Measurements from ENCODE around the gene VAV2. TPM values are rescaled to one million over a fixed set of nuclear protein-coding genes. Genes with fewer than 3 reads are reported as not detected.

Gene VAV2
- total RNA-seq, 2 experiments from 2014 or later, result 11.0 to 27.8 TPM

- no peak for DNase-seq (ENCODE audit: low spot score)
- no peak overlapping the region for H3K4me2 ChIP-seq (ENCODE audit: low read length)
- no peaks in the 10 kb centered on the region for H4K20me1 ChIP-seq (ENCODE audit: insufficient read depth, low read length)
- H3K36me3 ChIP-seq (ENCODE audit: insufficient read depth, low read length), result peaks cover 18% of the 10 kb centered on the region; the same call in 1 of the 2 replicates
- no peak overlapping the region for H2AFZ ChIP-seq (ENCODE audit: low read length)
- H3K9me3 ChIP-seq (ENCODE audit: low read length), result no peaks in the 10 kb centered on the region
- ChIA-PET CTCF (ENCODE audit: unreplicated experiment) (no interaction called here), POLR2A (no interaction called here)
- no peak overlapping the region for H3K4me3 ChIP-seq (ENCODE audit: low read depth, low read length, poor library complexity, severe bottlenecking)
- intact Hi-C loops (cut with micrococcal nuclease; ENCODE audit: unreplicated experiment), result loop anchor here (5.0 kb wide), 2 partner anchors 39 to 109 kb away; partner anchors contain the start of genes BRD3 and WDR5
- H3K9me2 ChIP-seq (ENCODE audit: insufficient read depth, low read length), result no peaks in the 10 kb centered on the region
- no peak for TF ChIP-seq CTCF (conservative IDR thresholded peaks at IDR 0.05; ENCODE audit: low read length)
- TF ChIP-seq EZH2phosphoT487 (IDR thresholded peaks at IDR 0.05; ENCODE audit: borderline replicate concordance, low read depth, low read length), result no peak
- peaks cover 12% of the 10 kb centered on the region for H3K4me1 ChIP-seq (ENCODE audit: insufficient read depth, low read length, poor library complexity, severe bottlenecking)
- H3K27ac ChIP-seq (ENCODE audit: low read depth, low read length, poor library complexity, severe bottlenecking), result no peak overlapping the region
- H3K79me2 ChIP-seq (ENCODE audit: insufficient read depth, low read depth, low read length), result no peaks in the 10 kb centered on the region
- no TSS peak for BruUV-seq (replicated peaks)
These were observed 36.6 kb upstream of the VAV2 start for GRCh38 chr9:134028575-134029247.

GRCh38 chr9:134028076-134028475 lies 36.0 kb upstream of the VAV2 start:
- CTCF ChIA-PET (ENCODE audit: unreplicated experiment), result no interaction called here
- Histone ChIP-seq H3K9me3 (ENCODE audit: low read length) (no peaks in the 10 kb centered on the region), H3K4me3 (ENCODE audit: low read depth, low read length, poor library complexity, severe bottlenecking) (no peak overlapping the region), H4K20me1 (ENCODE audit: insufficient read depth, low read length) (no peaks in the 10 kb centered on the region), H3K9me2 (ENCODE audit: insufficient read depth, low read length) (no peaks in the 10 kb centered on the region), H3K79me2 (ENCODE audit: insufficient read depth, low read depth, low read length) (no peaks in the 10 kb centered on the region), H2AFZ (ENCODE audit: low read length) (no peak overlapping the region), H3K4me1 (ENCODE audit: insufficient read depth, low read length, poor library complexity, severe bottlenecking) (peaks cover 12% of the 10 kb centered on the region), H3K36me3 (ENCODE audit: insufficient read depth, low read length) (peaks cover 16% of the 10 kb centered on the region; the same call in 1 of the 2 replicates), H3K27ac (ENCODE audit: low read depth, low read length, poor library complexity, severe bottlenecking) (no peak overlapping the region), H3K4me2 (ENCODE audit: low read length) (no peak overlapping the region)
- BruUV-seq (replicated peaks), result no TSS peak
- no peak for DNase-seq (ENCODE audit: low spot score)
- intact Hi-C loops (cut with micrococcal nuclease; ENCODE audit: unreplicated experiment), result loop anchor here (5.0 kb wide), 2 partner anchors 39 to 109 kb away; partner anchors contain the start of genes BRD3 and WDR5
- POLR2A ChIA-PET, result interaction anchor here (0.6 kb wide), 1 partner anchor 32 kb away, joined by 6 read pairs; no protein-coding TSS in a partner anchor
- TF ChIP-seq EZH2phosphoT487 (IDR thresholded peaks at IDR 0.05; ENCODE audit: borderline replicate concordance, low read depth, low read length) (no peak), CTCF (conservative IDR thresholded peaks at IDR 0.05; ENCODE audit: low read length) (no peak)

- no TSS peak for BruUV-seq (replicated peaks)
- H3K4me1 ChIP-seq (ENCODE audit: insufficient read depth, low read length, poor library complexity, severe bottlenecking), result peaks cover 12% of the 10 kb centered on the region
- no peak for DNase-seq (ENCODE audit: low spot score)
- no peaks in the 10 kb centered on the region for H3K9me3 ChIP-seq (ENCODE audit: low read length)
- no peaks in the 10 kb centered on the region for H3K9me2 ChIP-seq (ENCODE audit: insufficient read depth, low read length)
- ChIA-PET POLR2A (interaction anchor here (0.6 kb wide), 1 partner anchor 33 kb away, joined by 6 read pairs; no protein-coding TSS in a partner anchor), CTCF (ENCODE audit: unreplicated experiment) (no interaction called here)
- no peak for TF ChIP-seq EZH2phosphoT487 (IDR thresholded peaks at IDR 0.05; ENCODE audit: borderline replicate concordance, low read depth, low read length)
- TF ChIP-seq CTCF (conservative IDR thresholded peaks at IDR 0.05; ENCODE audit: low read length), result no peak
- no peak overlapping the region for H3K4me2 ChIP-seq (ENCODE audit: low read length)
- intact Hi-C loops (cut with micrococcal nuclease; ENCODE audit: unreplicated experiment), result loop anchor here (5.0 kb wide), 2 partner anchors 40 to 110 kb away; partner anchors contain the start of genes BRD3 and WDR5
- H3K36me3 ChIP-seq (ENCODE audit: insufficient read depth, low read length), result peaks cover 12% of the 10 kb centered on the region; the same call in 1 of the 2 replicates
- H4K20me1 ChIP-seq (ENCODE audit: insufficient read depth, low read length), result no peaks in the 10 kb centered on the region
- H2AFZ ChIP-seq (ENCODE audit: low read length), result no peak overlapping the region
- no peak overlapping the region for H3K4me3 ChIP-seq (ENCODE audit: low read depth, low read length, poor library complexity, severe bottlenecking)
- H3K27ac ChIP-seq (ENCODE audit: low read depth, low read length, poor library complexity, severe bottlenecking), result no peak overlapping the region
- H3K79me2 ChIP-seq (ENCODE audit: insufficient read depth, low read depth, low read length), result no peaks in the 10 kb centered on the region
These were observed 35.4 kb upstream of the VAV2 start for GRCh38 chr9:134027561-134027960.
